Muscle of leg (tissue), 11 donors: ENCODE results near the gene OPTN. TPM values are rescaled to one million over a fixed set of nuclear protein-coding genes. Genes with fewer than 3 reads are reported as not detected.
A peak's percentile ranks its signal among the peaks of the same experiment; 100 is the strongest.

Experiments
- DNase-seq: peaks from one replicate; pipeline ENCODE4 v3.0.0; 2013
- H3K27ac ChIP-seq: one replicate; pipeline ENCODE4 v1.5.1; 2013; ENCODE audit warnings: mild to moderate bottlenecking, low read length, control low read depth
- H3K27me3 ChIP-seq: one replicate; pipeline ENCODE4 v1.6.1; 2013; ENCODE audit warnings: low read length; ENCODE audit not compliant: control insufficient read depth, insufficient read depth
- H3K36me3 ChIP-seq: one replicate; pipeline ENCODE4 v1.6.1; 2013; ENCODE audit warnings: low read length; ENCODE audit not compliant: control insufficient read depth, insufficient read depth
- H3K4me1 ChIP-seq: one replicate; pipeline ENCODE4 v1.6.1; 2013; ENCODE audit warnings: low read length; ENCODE audit not compliant: control insufficient read depth, insufficient read depth
- H3K4me3 ChIP-seq: one replicate; pipeline ENCODE4 v1.5.1; 2013; ENCODE audit warnings: low read length, control low read depth
- H3K9me3 ChIP-seq: replicated peaks from 2 replicates; pipeline ENCODE4 v1.6.1; 2013; ENCODE audit warnings: low read depth, low read length; ENCODE audit not compliant: control insufficient read depth
- WGBS: methylation state at CpG from one replicate; pipeline ENCODE4 v1.1.5; 2013; ENCODE audit warnings: missing lambda C conversion rate; ENCODE audit not compliant: insufficient coverage; 5-methylcytosine and 5-hydroxymethylcytosine counted together
- polyA plus RNA-seq, 8 donors: library from polyadenylated mRNA; unstranded; fragments of 120-200 nt; gene quantifications; one replicate each; pipeline versions ENCODE4 v1.2.1 to v1.2.3, GENCODE V29; 2013; ENCODE audit warnings: inconsistent platforms in 1 of 8, low replicate concordance in 1 of 8; ENCODE audit not compliant: insufficient read length in 8 of 8, insufficient read depth in 1 of 8
- total RNA-seq: library from RNA; stranded (reverse); fragments of 120-200 nt; gene quantifications from one replicate; pipeline ENCODE4 v1.2.4, GENCODE V29; 2013

The OPTN gene
- total and polyA plus RNA-seq, 9 donors, result 19.7 to 34.6 (median 28.2) TPM

DNA sequence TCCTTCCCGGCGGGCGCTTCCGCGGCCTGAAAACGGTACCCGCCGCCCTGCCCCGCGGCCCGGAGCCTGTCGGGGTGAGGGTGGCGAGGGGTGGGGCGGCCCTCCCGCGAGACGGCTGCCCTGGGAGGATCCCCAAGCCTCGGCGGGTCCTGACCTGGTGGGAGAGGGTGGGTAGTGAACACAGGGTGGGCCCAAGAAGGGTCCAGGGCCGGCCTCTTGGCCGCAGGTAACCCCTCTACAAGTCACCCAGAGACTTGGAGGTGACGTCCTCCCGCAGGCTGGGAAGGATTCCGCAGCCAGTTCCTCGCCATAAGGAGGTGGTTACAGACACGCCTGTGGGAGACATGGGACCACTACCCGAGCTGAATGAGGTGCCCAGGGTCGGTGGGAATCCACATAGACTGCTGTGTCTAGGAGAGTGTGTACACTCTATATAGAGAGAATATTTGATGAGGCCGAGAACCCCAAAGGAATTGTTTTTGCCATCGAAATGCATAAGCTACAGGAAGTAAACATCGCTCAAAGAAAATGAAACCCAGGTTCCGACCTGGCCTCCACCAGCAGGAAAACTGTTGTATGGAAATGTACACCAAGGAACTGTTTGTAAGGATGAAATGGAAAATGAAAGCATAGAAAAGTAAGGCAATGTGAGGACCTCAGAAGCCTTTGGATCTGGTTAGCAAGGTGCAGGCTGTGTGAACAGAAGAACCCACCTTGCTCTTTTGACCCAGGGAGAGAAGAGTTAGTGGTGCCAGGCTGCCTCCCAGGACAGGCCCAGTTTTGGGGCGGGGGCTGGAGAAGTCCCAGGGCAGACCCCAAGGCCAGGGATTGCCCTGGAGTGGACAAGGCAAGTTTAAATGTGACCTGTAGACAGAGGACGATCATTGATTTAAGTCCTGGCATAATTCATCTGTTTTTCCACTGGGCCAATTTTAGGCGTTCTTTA lies 659 bp downstream of the OPTN start:
- Histone ChIP-seq H3K4me1 (peaks cover 17% of the 10 kb centered on the region), H3K27me3 (no peaks in the 10 kb centered on the region)
- 4% methylated on average over 21 of the region's 35 CpGs for WGBS

DNA sequence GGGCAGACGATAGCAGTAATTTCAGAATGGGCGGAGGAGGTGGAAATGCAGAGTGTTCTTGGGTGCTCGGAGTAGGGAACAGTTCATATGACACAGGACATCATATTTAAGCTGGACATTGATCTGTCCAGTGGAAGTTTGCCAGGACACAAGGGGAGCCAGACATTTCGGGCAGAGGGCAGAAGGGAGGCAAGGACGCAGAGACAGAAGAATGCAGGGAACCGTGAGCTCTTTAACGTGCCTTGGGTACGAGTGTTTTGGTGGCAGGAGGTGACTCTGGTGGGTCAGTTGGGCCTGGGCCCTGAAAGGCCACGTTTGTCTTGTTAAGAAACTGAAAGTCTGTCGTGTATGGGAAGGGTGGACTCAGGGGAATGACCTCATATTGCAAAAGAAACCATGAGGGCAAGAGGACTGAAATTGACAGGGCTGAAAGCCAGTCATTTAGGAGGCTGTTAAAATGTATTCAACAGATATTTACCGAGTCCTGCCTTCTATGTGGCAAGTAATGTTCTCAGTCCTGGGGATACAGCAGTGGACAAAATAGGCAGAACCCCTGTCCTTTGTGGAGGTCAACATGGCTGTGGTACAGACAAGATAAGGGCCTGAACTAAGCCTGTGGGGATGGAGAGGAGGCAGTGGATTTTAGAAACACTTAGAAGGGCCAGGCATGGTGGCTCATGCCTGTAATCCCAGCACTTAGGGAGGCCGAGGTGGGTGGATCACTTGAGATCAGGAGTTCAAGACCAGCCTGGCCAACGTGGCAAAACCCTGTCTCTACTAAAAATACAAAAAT lies 2.2 kb downstream of the OPTN start:
- no peak overlapping the region for H3K4me3 ChIP-seq
- DNase-seq, result no peak
- 65% methylated on average over 12 of the region's 13 CpGs for WGBS
- peaks cover 17% of the 10 kb centered on the region for H3K4me1 ChIP-seq
- no peaks in the 10 kb centered on the region for H3K9me3 ChIP-seq
- H3K27me3 ChIP-seq, result no peaks in the 10 kb centered on the region
- peak overlapping the region; percentile 17 for H3K27ac ChIP-seq
- H3K36me3 ChIP-seq, result no peaks in the 10 kb centered on the region

More for the DNA sequence above, 659 bp downstream of the OPTN start:
- no peaks in the 10 kb centered on the region for H3K9me3 ChIP-seq
- DNase-seq, result peak; percentile 48
- peak overlapping the region; percentile 81 for H3K27ac ChIP-seq
- no peaks in the 10 kb centered on the region for H3K36me3 ChIP-seq
- peak overlapping the region; percentile 69 for H3K4me3 ChIP-seq

DNA sequence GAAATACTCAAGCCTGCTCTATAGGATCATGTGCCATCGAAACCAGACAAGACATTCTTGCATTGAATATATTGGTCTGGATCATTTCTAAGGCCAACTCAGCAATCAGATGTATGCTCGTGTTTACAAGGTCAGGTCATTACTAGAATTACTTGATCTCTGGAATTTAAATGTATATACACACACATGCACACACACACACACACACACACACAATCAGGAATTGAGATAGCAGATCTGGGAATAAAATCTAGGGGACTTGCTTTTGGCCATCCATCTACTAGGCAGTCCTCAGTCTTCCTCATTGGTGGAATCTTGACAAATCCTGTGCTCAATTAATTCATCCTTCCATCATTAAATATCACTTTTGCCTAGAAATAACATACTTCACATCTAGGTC lies 3.6 kb downstream of the OPTN start:
- Histone ChIP-seq H3K27me3 (no peaks in the 10 kb centered on the region), H3K36me3 (no peaks in the 10 kb centered on the region), H3K9me3 (no peaks in the 10 kb centered on the region), H3K4me3 (no peak overlapping the region), H3K4me1 (peaks cover 17% of the 10 kb centered on the region), H3K27ac (no peak overlapping the region)
- no peak for DNase-seq
- WGBS, result no CpG with 5 or more reads among the region's 2 CpGs

DNA sequence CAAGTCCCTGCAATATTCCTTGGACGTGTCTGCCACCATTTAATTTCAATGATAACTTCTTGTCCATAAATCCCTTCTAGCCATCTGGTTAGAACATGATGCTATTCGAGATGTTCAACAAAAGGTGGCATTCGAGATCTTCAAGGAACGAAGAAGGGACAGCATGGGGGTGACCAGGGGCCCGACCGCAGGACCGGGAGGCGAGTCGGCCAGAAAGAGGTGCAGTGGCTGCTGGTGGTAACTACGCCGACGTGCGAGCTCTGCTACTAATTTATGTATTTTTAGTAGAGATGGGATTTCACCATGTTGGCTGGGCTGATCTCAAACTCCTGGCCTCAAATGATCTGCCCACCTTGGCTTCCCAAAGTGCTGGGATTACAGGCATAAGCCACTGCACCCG lies 4.7 kb downstream of the OPTN start:
- H3K9me3 ChIP-seq, result no peaks in the 10 kb centered on the region
- H3K4me1 ChIP-seq, result peaks cover 10% of the 10 kb centered on the region
- no peaks in the 10 kb centered on the region for H3K27me3 ChIP-seq
- DNase-seq, result no peak
- WGBS, result 92% methylated on average over 13 of the region's 14 CpGs
- H3K4me3 ChIP-seq, result no peak overlapping the region
- no peak overlapping the region for H3K27ac ChIP-seq
- peaks cover 7% of the 10 kb centered on the region for H3K36me3 ChIP-seq

DNA sequence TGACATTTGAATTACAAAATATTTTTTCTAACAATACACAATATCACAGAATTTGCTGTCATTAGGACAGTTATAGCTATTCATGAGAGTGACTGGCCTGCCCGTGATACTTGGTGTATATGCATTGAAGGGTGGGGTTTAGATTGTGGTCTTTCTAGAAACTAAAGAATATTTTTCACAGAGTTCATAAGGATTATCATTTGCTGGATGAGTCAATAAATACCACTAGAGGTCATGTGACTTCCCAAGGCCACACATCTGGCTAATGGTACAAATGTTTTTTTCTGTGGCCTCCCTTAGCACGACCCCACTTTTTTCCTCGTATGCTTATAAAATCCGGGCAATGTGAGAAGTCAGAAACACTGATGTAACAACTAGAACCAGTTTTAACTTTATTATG lies 5.2 kb downstream of the OPTN start:
- Histone ChIP-seq H3K4me3 (no peak overlapping the region), H3K27ac (no peak overlapping the region), H3K27me3 (no peaks in the 10 kb centered on the region), H3K4me1 (peaks cover 10% of the 10 kb centered on the region), H3K9me3 (no peaks in the 10 kb centered on the region), H3K36me3 (peaks cover 8% of the 10 kb centered on the region)
- DNase-seq, result no peak
- no CpG with 5 or more reads among the region's 4 CpGs for WGBS

DNA sequence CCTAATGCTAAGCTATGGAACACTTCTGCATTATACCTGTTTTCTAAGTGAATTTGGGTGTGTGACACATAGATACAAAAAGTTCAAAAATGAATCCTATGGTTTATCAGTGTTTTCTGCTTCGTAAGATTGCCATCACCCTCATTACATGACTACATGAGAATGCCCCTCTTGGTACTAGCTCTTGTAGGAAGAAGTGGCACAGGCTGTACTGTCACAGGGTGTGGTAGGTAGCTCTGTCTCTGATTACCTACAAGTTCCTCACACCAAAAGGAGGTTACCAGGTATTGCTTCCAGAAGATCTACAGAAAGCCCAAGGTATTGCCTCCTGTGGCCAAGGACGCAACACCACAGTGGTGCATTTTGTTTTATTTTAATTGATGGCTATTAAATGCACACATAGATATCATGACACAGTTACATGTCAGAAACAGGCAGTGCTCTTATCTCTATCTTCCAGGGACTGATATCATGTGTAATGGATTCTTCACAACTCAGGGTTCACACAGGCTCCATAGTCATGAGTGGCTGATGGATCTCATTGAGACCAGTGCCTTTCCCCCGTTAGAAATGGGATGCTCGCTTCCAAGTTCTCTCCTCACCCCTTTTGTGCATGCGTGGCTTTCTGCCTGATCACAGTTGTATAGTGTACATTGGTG lies 6.6 kb downstream of the OPTN start:
- no CpG with 5 or more reads among the region's 5 CpGs for WGBS
- Histone ChIP-seq H3K36me3 (peaks cover 11% of the 10 kb centered on the region), H3K4me3 (no peak overlapping the region), H3K9me3 (no peaks in the 10 kb centered on the region), H3K27me3 (no peaks in the 10 kb centered on the region), H3K4me1 (peaks cover 5% of the 10 kb centered on the region), H3K27ac (no peak overlapping the region)
- DNase-seq, result no peak

DNA sequence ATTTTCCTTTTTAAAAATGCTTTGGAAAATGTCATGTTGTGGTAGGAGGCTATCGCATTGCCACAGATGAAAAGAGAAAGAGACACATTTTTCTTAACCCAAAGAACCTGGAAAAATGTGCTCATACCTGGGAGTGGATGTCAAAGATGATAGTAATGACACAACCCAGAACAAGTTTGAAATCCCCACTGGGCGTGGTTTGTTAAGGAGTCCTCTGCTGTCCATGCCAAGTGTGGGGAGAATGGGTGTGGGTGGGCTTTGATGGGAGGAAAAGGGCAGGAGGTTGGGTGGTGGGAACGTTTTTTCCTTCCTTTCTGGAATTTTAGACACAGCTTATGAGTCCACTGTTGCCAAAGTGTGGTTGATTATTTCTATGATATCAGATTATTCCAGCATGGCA lies 10.9 kb downstream of the OPTN start:
- no peaks in the 10 kb centered on the region for H3K27me3 ChIP-seq
- H3K36me3 ChIP-seq, result peaks cover 33% of the 10 kb centered on the region
- 60% methylated on average over 2 of the region's 3 CpGs for WGBS

DNA sequence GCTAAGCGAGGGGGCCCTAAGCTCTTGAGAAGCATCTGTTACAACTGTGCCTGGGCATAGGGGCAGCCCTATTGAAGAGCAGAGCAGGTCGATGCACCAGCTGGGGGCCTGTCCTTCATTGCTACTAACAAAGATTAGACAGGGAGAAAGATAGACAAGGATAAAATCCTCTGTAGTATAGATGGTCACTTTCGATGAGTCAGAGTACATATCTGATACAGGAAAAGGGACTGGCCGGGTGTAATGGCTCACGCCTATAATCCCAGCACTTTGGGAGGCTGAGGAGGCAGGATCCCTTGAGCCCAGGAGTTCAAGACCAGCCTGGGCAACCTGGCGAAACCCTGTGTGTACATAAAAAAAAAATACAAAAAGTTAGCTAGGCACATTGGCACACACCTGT lies 13.6 kb downstream of the OPTN start:
- H3K4me3 ChIP-seq, result no peak overlapping the region
- H3K27ac ChIP-seq, result no peak overlapping the region
- H3K9me3 ChIP-seq, result no peaks in the 10 kb centered on the region
- H3K27me3 ChIP-seq, result no peaks in the 10 kb centered on the region
- no peak for DNase-seq
- H3K4me1 ChIP-seq, result no peaks in the 10 kb centered on the region
- WGBS, result 73% methylated on average over 2 of the region's 6 CpGs
- H3K36me3 ChIP-seq, result peaks cover 42% of the 10 kb centered on the region

More for the DNA sequence above, 10.9 kb downstream of the OPTN start:
- H3K4me1 ChIP-seq, result no peaks in the 10 kb centered on the region
- DNase-seq, result no peak
- H3K27ac ChIP-seq, result no peak overlapping the region
- H3K4me3 ChIP-seq, result no peak overlapping the region
- no peaks in the 10 kb centered on the region for H3K9me3 ChIP-seq

DNA sequence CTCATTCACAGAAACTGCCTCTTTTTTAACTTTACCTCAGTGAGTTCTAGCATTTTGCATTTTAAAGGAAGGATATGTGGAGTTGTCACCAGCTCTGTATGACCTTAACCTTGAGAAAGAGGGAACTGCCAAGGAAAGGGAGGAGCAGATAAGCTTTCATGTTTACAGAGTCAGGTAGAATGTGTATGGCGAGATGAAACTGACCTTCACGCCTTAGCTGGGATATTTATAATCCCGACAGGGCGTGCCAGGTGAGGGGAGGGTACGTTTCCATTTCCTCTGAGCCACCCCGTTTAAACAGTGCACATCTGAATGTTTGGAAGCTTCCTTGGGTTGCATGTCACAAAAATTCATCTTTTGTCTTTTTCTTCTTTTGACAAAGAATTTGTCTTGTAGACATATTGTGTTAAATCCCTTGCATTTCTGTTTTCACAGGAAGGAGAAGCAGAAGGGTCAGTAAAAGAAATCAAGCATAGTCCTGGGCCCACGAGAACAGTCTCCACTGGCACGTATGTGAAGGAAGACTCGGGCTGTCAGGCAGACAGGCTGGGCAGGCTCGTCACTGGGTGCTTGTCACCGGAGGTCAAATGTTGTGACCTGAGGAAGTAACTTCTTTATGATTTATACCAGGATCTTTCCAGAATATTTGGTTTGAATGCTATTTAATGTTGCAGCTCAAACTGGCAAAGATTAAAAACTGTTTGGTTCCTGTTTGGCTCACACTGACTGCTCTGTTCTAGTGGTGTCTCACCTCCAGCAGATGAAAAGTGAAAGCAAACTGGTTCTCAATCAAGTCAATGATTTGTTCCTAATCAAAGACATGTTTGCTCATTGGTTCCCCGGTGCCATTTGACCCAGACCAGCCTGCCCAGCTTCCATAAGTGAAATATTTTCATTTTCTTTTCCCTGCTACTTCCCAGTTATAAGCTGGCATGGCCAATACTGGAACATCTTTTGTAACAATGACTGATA lies 16.2 kb downstream of the OPTN start:
- H3K4me3 ChIP-seq, result no peak overlapping the region
- no peaks in the 10 kb centered on the region for H3K27me3 ChIP-seq
- H3K27ac ChIP-seq, result no peak overlapping the region
- H3K36me3 ChIP-seq, result peaks cover 34% of the 10 kb centered on the region
- H3K9me3 ChIP-seq, result no peaks in the 10 kb centered on the region
- no peak for DNase-seq
- 73% methylated on average over 5 of the region's 12 CpGs for WGBS
- H3K4me1 ChIP-seq, result no peaks in the 10 kb centered on the region
